GM10266 (cell line): ENCODE data around the gene WDR1.

Experiments
- DNase-seq: peaks from one replicate; pipeline ENCODE4 v3.0.0; 2012; ENCODE audit errors: extremely low spot score
- CTCF ChIP-seq: IDR thresholded peaks from 2 replicates; pipeline ENCODE4 v1.5.1; 2012; ENCODE audit warnings: mild to moderate bottlenecking, low read depth; ENCODE audit not compliant: control insufficient read depth, insufficient read depth; ENCODE audit errors: missing control alignments

Gene WDR1

DNA sequence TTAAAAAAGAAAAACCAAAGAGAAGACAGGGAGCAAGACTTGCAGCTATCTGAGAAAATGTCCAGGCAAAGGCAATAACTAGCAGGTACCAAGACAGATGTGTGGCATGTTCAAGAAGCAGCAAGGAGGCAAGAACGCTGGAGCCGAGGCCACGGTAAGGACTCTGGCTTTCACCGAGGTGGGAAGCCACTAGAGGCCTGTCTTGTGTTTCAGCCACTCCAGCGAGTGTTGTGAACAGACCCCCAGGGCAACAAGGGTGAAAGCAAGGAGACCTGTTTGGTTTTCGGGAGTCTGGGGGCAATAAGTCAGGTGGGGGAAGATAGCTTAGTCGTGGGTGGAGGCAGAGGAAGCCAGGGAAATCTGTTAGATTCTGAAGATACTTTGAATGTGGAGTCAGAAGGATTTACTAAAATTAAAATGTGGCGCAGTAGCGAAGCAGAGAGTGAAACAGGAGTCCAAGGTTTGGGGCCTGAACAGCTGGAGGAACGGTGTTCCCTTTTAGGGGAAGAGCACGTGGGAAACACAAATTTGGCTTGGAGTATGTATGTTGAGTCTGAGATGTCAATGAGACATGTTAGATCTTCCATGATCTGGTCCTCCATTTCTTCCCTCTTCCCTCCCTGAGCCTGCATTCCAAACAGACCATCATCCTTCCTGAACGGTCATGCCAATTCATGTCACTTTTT is 3.1 kb downstream of the WDR1 start:
- no peak for DNase-seq
- TF ChIP-seq CTCF: no peak

- no peak for TF ChIP-seq CTCF
- DNase-seq: no peak
Observed at GRCh38 chr4:10112658-10113284, 3.8 kb downstream of the WDR1 start.

GRCh38 chr4:10111067-10111801 is 5.4 kb downstream of the WDR1 start:
- DNase-seq: no peak
- no peak for TF ChIP-seq CTCF

DNA sequence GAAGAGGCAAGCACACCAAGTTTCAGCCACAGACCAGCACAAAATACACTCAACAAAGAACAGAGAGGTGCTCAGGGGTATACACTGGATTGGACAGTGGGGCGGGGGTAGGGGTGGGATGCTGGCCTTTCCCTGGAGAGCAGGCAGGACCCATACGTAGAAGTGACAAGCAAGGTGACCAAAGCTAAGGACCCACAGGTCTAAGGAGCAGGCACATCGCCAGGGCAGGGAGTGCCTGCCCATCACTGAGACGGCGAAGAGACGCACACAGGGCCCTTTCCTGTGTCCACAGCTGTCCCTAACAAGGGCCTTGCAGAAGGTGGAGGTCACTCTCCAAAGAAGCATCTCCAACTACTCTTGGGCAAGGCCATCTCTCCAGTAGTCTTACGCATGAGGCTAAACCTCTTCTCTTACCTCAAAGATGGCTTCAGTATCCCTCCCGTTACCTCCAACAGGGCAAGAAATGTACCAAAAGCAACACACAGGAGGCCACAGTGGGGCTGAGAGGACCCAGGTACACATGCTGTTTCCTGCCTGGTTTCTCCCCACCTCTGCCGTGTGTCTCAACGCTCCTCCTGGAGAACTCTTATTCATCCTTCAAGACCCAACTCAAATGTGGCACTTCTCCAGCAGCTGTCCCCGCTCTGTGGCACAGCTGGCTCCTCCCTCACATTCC is 6.5 kb downstream of the WDR1 start:
- no peak for TF ChIP-seq CTCF
- DNase-seq: no peak

DNA sequence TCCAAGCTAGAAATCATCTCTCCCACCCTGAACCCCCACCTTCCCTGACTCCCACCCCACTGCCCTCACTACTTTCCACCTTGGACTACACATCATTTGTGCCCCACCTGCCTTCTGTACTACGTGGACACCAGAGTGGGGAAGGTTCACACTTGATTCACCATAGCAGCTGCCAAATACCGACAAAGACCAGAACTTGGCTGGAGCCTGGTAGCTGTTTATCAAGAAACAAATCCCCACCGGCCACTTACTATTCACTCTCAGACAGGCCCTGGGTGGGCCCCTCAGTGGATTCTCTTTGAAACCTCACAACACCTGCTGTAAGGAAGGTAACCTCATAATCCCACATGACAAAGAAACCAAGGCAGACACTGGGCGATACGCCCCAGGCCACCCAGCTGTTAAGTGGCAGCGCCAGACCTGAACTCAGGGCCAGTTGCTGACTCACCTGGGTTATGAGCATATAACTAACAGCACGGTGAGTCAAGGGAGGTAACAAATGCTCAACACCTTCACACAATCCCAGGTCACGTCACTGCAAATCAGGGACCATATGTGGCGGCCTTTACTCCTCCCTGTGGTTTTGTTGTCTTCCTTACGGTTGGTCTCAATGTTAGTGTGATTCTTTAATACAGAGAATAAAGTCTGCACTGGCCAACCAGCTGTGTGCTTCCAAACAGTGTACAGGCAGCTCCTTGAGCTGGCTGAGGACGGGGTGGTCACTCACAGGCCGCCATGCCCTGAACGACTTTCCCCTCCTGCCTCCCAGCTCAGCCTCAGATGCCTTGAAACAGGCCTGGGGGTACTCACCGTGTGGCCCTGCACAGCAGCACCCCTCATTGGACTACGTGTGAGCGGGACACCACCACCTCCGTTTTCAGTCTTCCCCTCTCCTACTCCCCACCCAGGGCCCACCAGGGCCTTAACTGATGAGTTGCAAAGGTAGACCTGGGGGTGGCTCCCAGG is 7.5 kb downstream of the WDR1 start:
- no peak for DNase-seq
- TF ChIP-seq CTCF: no peak

GRCh38 chr4:10108391-10108790 is 8.2 kb downstream of the WDR1 start:
- no peak for DNase-seq
- TF ChIP-seq CTCF: no peak
